B cell (primary cell): Measurements from ENCODE around the gene FKBP1B. TPM values are rescaled to one million over a fixed set of nuclear protein-coding genes. Genes with fewer than 3 reads are reported as not detected.

Experiments used
- ATAC-seq: fragments of 200-7000 bp; cut with Tn5 transposase; one replicate; pipeline ENCODE4 v1.10.0; 2021; ENCODE audit warnings: low read depth, mild to moderate bottlenecking, moderate number of reproducible peaks, moderate library complexity
- CTCF ChIA-PET: fragments of 350-600 bp; sonication (Branson Sonifier 250); formaldehyde crosslinking; loops from one replicate; lab custom pipeline; 2021; ENCODE audit warnings: antibody characterized with exemption, inconsistent platforms; lab: Charles Lee
- POLR2A ChIA-PET: fragments of 350-600 bp; sonication (Branson Sonifier 250); formaldehyde crosslinking; loops from one replicate; lab custom pipeline; 2021; ENCODE audit warnings: antibody characterized with exemption; lab: Charles Lee
- DNase-seq: peaks from one replicate; pipeline ENCODE4 v3.0.0; 2013
- H2AFZ ChIP-seq: 2 replicates; pipeline ENCODE4 v1.6.1; 2012; ENCODE audit warnings: mild to moderate bottlenecking, low read depth, low read length; ENCODE audit not compliant: insufficient read depth, poor library complexity, severe bottlenecking
- H3K27ac ChIP-seq, 2 donors: 1 replicate in 1 of 2; 2 replicates in 1 of 2; pipeline ENCODE4 v1.5.1; 2012 to 2013; ENCODE audit warnings: low read length in 2 of 2, mild to moderate bottlenecking in 2 of 2, moderate library complexity in 1 of 2
- H3K27me3 ChIP-seq, 4 experiments: fragments of 200-600 bp in 1 of 4; sonication (generic) in 1 of 4; replicated peaks in 1 of 4; 1 replicate in 2 of 4; 2 replicates in 2 of 4; pipeline versions ENCODE4 v1.6.1 to v1.7.0; 2013 to 2016; ENCODE audit warnings: low read length in 3 of 4, mild to moderate bottlenecking in 2 of 4, mixed read lengths in 1 of 4, moderate library complexity in 1 of 4; ENCODE audit not compliant: insufficient read depth in 4 of 4, control insufficient read depth in 3 of 4; ENCODE audit errors: control extremely low read depth in 1 of 4
- H3K36me3 ChIP-seq, 2 experiments: replicated peaks in 1 of 2; 1 replicate in 1 of 2; 2 replicates in 1 of 2; pipeline versions ENCODE4 v1.6.1 to v1.7.1; 2013; ENCODE audit warnings: low read length in 1 of 2; ENCODE audit not compliant: insufficient read depth in 2 of 2, control insufficient read depth in 1 of 2; ENCODE audit errors: control extremely low read depth in 1 of 2, extremely low read depth in 1 of 2
- H3K4me1 ChIP-seq, 2 donors: fragments of 200-600 bp in 1 of 2; sonication (generic) in 1 of 2; 1 replicate in 1 of 2; 2 replicates in 1 of 2; pipeline versions ENCODE4 v1.5.1 to v1.6.1; 2013 to 2017; ENCODE audit warnings: low read length in 2 of 2; ENCODE audit not compliant: control insufficient read depth in 2 of 2, insufficient read depth in 2 of 2
- H3K4me2 ChIP-seq: replicated peaks from 2 replicates; pipeline ENCODE3; 2012; ENCODE audit warnings: mild to moderate bottlenecking, low read depth, low read length; ENCODE audit not compliant: poor library complexity, severe bottlenecking
- H3K4me3 ChIP-seq, 5 experiments: fragments of 200-600 bp in 1 of 5; sonication (generic) in 1 of 5; 1 replicate in 3 of 5; 2 replicates in 2 of 5; pipeline versions ENCODE4 v1.5.1 to v1.7.0; 2011 to 2016; ENCODE audit warnings: low read length in 4 of 5, mild to moderate bottlenecking in 4 of 5, low read depth in 2 of 5, control low read depth in 1 of 5, moderate library complexity in 1 of 5; ENCODE audit not compliant: insufficient read depth in 1 of 5; ENCODE audit errors: control extremely low read depth in 1 of 5, extremely low read depth in 1 of 5
- H3K79me2 ChIP-seq: fragments of 200-600 bp; sonication (generic); one replicate; pipeline ENCODE4 v1.6.0; 2016; ENCODE audit warnings: low read length; ENCODE audit not compliant: control insufficient read depth, insufficient read depth
- H3K9ac ChIP-seq: fragments of 200-600 bp; sonication (generic); 2 replicates; pipeline ENCODE4 v1.6.1; 2017; ENCODE audit warnings: mild to moderate bottlenecking, low read length, moderate library complexity
- H3K9me3 ChIP-seq, 3 donors: one replicate each; pipeline versions ENCODE4 v1.6.1 to v1.7.1; 2013; ENCODE audit warnings: low read length in 2 of 3; ENCODE audit not compliant: control insufficient read depth in 2 of 3, insufficient read depth in 1 of 3; ENCODE audit errors: control extremely low read depth in 1 of 3
- H4K20me1 ChIP-seq: 2 replicates; pipeline ENCODE4 v1.6.0; 2012; ENCODE audit warnings: mild to moderate bottlenecking, low read length; ENCODE audit not compliant: insufficient read depth, control insufficient read depth, poor library complexity, severe bottlenecking
- H3K27ac Mint-ChIP-seq: one replicate; pipeline ENCODE4 v1.8.0; 2021; ENCODE audit warnings: mixed read lengths
- H3K27me3 Mint-ChIP-seq: one replicate; pipeline ENCODE4 v1.8.0; 2021; ENCODE audit warnings: mixed read lengths
- H3K4me1 Mint-ChIP-seq: one replicate; pipeline ENCODE4 v1.8.0; 2021; ENCODE audit warnings: mixed read lengths
- H3K4me3 Mint-ChIP-seq: one replicate; pipeline ENCODE4 v1.8.0; 2021; ENCODE audit warnings: mixed read lengths
- H3K9me3 Mint-ChIP-seq: one replicate; pipeline ENCODE4 v1.8.0; 2022; ENCODE audit warnings: mixed read lengths; ENCODE audit not compliant: insufficient read depth
- CTCF ChIP-seq: fragments of 200-600 bp; IDR thresholded peaks from one replicate; pipeline ENCODE4 v1.8.0; 2022; ENCODE audit warnings: antibody characterized with exemption, mild to moderate bottlenecking
- EZH2 ChIP-seq: IDR thresholded peaks from 2 replicates; pipeline ENCODE4 v1.6.1; 2012; ENCODE audit warnings: borderline replicate concordance, low read depth, mild to moderate bottlenecking, moderate library complexity, low read length; ENCODE audit not compliant: insufficient read depth, poor library complexity, severe bottlenecking
- WGBS: methylation state at CpG from one replicate; pipeline ENCODE4 v1.1.5; 2013; ENCODE audit warnings: missing lambda C conversion rate; ENCODE audit not compliant: insufficient coverage; 5-methylcytosine and 5-hydroxymethylcytosine counted together
- intact Hi-C: fragments of 100-400 bp; cut with micrococcal nuclease; formaldehyde crosslinking; loops from one replicate; pipeline ENCODE4 v1.10.0; 2022
- polyA plus RNA-seq: library from polyadenylated mRNA; depleted of rRNA; stranded (reverse); fragments of >200 nt; gene quantifications from 2 replicates; pipeline ENCODE4 v1.2.3, GENCODE V29; 2012
- total RNA-seq, 2 donors: library from RNA; stranded (reverse); fragments of 120-200 nt in 1 of 2; gene quantifications; 1 replicate in 1 of 2; 2 replicates in 1 of 2; pipeline versions ENCODE4 v1.2.3 to v1.2.4, GENCODE V29; 2013 to 2022

Gene FKBP1B
- total and polyA plus RNA-seq, 2 donors (not counting 1 experiment from before 2014, with no cell fraction given) = 0.85 to 3.8 TPM

GRCh38 chr2:24010477-24011249 is 38.9 kb upstream of the FKBP1B start:
- Histone ChIP-seq H3K4me2 (peak overlapping the region; percentile 75), H4K20me1 (no peaks in the 10 kb centered on the region), H3K79me2 (no peaks in the 10 kb centered on the region), H3K27ac (no peak overlapping the region), H2AFZ (no peak overlapping the region), H3K4me3 (no peak overlapping the region), H3K9me3 (peaks cover 0 to 10% (median 0%) of the 10 kb centered on the region in 3 donors), H3K27me3 (peaks cover 0 to 34% (median 15%) of the 10 kb centered on the region in 4 experiments), H3K4me1 (peaks cover 13 to 15% of the 10 kb centered on the region in 2 donors), H3K9ac (no peak overlapping the region), H3K36me3 (no peaks in the 10 kb centered on the region)
- POLR2A ChIA-PET = no interaction called here
- Mint-ChIP-seq H3K4me1 (peaks cover 7% of the 10 kb centered on the region), H3K9me3 (no peaks in the 10 kb centered on the region), H3K27me3 (peaks cover 29% of the 10 kb centered on the region), H3K27ac (no peak overlapping the region), H3K4me3 (no peak overlapping the region)
- DNase-seq (no peak), ATAC-seq (no peak)
- intact Hi-C loops = no loop called here
- CTCF ChIA-PET = interaction anchor here (3.7 kb wide), 1 partner anchor 84 kb away, joined by 12 read pairs; the partner anchor contains the start of gene ATAD2B
- WGBS = 54% methylated on average over 34 of the region's 37 CpGs
- no peak for TF ChIP-seq EZH2
- TF ChIP-seq CTCF = no peak
